NOMO-1 treated with dmso at 0.1 percent for 144 hours (cell line): ENCODE measurements around the gene LSAMP.
A peak's percentile ranks its signal among the peaks of the same experiment; 100 is the strongest.

Source experiments
- DNase-seq: peaks from one replicate; lab custom pipeline; 2025; ENCODE audit not compliant: unreplicated experiment; lab: John Stamatoyannopoulos, UW

Gene LSAMP

DNA sequence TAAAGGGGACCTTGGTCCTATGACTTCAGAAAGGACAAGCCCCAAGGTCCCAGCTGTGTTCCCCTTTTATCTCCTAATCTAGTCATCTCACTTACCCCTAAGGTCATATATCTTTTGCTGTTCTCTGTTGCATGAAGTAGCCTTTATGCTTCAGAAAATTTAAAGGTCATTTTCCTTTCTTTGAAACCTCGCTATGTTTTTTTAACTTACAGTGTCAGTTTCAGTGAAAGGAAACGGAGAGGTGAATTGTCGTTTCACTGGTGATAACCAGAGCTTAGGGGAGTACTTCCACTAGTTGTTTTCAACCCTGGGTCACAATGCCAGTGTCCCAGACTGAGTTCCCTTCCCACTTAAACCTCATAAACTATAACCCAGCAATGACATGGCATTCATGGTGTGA lies 464.6 kb downstream of the LSAMP start:
- DNase-seq: no peak

DNA sequence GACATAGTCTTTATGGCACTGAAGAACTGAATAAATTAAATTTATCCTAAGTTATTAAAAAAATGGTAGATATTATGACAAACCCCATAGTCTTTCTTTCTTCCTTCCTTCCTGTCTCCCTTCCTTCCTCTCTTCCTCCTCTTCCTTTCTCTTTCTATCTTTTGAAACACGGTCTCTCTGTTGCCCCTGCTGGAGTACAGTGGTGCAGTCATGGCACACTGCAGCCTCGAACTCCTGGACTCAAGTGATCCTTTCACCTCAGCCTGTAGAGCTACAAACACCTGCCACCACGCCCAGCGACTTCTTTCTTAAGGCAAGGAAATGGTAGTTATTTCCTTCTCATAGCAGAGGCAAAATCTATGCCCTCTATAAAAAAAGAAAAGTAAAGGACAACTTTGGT lies 467.4 kb downstream of the LSAMP start:
- DNase-seq: no peak

DNA sequence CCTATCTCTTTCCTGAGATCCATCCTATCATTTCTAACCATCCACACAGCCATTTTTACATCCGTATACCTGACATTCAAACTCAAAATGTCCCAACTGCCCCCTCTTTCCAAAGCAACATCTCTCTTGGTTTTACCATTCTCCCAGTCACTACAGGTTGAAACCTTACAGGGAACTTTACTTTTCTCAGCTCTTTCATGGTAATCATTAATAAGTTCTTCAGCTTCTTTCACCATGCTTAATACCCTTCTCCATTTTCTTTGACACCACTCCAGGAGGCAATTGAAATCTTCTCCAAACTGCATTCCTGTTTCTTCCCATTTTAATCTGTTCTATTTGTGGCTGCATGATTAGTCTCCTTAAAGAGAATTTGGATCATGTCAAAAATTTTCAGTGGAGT lies 469.5 kb downstream of the LSAMP start:
- DNase-seq: no peak

DNA sequence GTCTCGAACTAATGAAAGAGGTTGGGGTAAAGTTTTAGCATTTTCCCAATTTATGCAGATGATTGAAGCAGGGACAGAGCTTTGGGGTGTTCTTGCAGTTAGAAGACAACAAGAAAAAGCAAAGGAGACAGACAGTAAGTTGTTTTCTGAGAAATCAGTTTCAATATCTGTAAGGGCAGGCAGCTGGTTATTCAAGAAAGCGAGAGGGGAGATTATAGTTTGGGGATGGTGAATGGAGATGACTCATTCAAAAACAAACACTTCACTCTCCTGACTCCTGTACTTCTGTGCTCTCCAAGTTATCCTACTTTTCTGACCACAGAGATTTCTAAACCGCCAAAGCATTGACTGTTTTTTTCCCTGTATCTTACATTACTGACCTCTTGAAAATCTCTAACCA lies 469.9 kb downstream of the LSAMP start:
- DNase-seq: no peak

DNA sequence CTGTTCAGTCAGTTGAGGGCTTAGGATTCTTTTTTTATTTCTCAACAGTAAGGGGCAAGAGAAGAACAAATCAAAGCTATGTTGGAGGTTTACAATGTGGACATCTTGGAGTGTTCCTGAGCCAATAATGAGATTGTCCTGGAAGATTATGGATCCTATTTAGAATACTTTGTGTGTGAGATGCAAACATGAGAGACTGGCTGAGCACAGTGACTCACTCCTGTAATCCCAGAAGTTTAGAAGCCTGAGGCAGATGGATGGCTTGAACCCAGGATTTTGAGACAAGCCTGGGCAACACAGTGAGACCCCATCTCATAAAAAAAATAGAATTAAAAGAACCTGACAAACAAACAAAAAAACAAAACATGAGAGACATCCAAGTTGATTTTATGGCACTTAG lies 470.3 kb downstream of the LSAMP start:
- DNase-seq: no peak

DNA sequence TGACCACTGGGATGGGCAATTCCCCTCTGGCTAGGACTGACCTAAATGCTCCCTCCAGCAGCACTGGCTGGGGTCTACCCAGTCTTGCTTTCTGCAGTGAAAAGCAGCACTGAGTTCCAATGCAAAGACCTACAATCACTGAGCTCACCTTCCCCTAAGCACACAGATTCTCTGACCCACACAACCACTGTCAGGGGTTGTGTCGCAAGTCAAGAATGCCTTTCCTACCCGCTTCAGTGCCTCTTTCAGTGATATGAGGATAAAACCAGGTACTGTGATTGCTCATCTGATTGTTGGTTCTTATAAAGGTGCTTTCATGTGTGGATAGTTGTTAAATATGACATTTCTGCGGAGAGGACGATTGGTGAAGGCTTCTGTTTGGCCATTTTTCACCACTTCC lies 476.4 kb downstream of the LSAMP start:
- no peak for DNase-seq

DNA sequence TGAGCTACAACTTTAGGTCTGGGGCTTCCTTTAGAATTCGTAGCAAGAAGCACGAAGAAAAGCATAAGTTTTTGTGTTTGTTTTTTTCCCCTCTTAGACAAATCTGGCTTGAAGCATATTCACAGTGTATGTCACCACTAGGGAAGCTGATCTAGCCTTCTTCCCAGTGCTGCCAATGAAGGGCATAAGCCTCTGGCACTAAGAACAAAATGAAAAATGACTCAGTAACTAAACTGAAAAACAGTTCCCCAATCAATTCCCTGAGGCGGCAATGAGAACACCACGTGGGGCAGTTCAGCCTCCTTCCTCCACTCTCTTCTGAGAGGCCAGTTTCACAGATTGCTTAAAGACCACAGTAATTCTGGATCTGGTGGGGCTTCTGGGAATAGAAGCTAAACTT lies 483.9 kb downstream of the LSAMP start:
- no peak for DNase-seq

DNA sequence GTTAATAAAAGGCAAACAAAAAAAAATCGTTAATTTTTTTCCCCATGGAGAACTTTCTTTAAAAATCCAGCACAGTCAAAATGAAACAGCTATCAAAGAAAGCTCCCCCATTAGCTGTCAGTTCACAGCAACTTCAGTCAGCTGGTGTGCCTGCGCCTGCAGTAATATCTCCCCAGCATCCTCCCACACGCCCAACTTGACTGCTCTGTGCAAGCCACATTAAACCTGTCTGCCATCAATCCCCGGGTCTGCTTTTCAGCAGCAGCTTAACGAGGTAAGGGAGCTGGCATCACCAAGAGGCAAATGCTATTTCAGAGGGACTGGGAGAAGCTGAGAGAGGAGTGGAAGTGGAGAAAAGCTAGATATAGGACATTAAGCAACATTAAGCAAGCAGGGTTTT lies 484.5 kb downstream of the LSAMP start:
- DNase-seq: no peak

DNA sequence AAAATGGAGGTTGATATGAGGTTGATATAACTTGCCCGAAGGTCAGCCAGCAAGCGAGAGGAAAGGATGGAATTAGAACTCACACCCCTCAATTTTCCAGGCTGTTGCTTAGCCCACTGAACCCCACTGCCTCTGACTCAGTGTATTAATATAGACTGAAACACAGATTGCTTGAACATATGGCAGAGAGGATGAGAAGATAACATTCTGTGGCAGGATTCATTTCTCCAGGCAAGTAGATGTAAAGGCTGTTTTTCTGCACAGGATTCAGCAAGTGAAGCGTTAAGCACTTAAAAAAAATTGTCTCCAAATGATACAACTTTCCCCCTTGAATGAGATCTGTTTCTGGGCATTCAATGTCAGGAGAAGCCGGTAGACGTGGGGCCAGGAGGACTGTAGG lies 486.8 kb downstream of the LSAMP start:
- no peak for DNase-seq

DNA sequence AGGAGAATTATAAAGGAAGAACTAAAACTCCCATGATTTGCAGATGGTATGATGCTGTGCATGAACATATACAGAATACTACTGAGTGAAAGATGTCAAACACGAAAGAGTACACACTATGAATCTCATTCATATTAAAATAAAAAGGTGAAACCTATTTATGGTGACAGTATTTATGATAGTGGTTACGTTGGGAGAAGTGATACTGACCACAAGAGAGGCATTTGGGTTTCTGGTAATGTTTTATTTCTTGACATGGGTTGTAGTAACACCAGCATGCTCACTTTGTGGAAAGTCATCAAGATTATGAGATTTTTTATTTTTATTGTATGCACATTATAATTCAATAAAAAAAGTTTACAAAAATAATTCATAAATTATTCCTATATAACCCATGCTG lies 498.0 kb downstream of the LSAMP start:
- peak; percentile 9 for DNase-seq

DNA sequence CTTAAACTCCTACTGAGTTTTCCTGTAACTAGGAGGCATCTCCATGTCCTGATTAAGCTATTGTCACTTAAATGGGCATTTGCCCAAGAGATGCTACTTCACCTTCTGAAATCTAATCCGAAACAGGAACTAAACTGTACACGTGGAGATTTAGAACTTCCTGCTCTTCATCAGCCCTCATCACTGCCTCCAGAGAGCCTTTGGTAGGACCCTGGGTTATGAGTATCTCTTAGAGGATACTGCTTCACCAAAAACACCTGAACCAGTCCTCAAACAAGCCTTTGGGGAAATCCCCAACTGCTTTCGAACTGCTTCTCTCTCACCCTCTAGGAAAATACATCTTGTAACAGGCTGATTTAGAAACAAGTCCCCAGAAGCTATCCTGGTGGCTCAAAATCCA lies 501.7 kb downstream of the LSAMP start:
- no peak for DNase-seq

DNA sequence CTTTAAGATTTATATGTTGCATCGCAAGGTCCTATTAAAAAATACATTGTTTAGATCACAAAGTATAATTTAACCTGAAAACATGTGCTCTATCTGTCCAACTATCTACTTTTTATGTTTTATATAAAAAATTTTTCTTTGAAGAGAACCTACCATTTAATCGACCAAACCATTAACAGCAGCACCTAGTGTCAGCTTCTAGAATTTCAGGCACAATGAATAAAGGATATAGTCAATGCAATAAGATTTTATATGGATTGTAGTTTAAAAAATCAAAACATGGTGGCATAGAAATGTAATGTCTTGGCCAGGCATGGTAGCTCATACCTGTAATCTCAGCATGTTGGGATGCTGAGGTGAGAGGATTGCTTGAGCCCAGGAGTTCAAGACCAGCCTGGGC lies 508.2 kb downstream of the LSAMP start:
- DNase-seq: no peak

DNA sequence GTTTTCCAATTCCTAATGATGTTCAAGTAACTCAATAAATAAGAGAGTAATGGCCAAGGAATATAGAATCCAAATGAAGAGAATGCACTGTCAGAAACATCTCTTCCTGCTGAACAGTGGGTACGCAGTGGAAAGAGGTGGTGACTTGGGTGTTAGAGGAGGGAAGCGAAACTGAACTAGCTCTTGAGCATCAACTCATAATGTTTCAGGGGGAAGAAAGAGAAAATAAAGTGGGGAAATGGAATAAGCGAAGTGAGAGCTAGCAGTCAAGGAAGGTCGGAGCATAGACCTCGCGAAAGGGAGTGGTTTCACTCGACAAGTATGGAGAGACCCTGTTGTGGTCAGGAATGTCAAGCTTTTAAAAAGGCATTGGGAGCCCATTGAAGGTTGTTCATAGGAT lies 512.5 kb downstream of the LSAMP start:
- DNase-seq: peak; percentile 0

DNA sequence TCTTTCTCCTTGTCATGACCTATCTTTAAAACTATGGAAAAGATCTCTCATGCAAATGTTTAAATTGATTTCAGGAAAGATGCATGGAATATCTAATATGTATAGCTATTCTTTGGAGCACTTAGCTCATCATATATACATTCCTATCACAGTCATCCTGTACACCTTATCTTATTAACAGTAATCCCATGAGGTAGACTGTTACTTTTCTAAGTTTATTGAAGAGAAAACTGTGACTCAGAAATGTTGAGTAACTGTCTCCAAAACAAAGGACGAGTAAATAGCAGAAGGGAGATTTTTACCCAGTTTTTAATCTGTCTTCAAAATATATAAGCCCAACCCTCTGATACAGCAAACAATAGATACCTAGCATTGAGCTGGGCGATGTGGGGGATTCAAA lies 513.7 kb downstream of the LSAMP start:
- no peak for DNase-seq

DNA sequence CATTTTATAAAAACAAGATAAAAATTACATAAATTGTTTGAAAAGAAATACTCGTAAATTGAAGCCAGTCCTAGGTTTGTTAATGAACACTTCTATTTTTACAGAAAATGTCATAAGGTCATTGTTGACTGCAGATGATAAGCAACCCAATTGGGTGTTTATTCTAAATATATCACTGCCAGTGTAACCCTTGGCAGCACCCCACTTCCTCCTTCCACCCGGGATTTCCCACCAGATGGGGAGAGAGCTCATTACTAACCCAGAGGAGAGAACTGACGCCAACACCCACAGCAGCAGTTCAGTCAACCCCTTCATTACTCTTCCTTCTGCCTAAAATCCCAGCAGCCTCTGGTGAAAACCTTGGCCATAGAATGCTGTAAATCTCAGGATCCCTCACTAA lies 514.4 kb downstream of the LSAMP start:
- DNase-seq: no peak

DNA sequence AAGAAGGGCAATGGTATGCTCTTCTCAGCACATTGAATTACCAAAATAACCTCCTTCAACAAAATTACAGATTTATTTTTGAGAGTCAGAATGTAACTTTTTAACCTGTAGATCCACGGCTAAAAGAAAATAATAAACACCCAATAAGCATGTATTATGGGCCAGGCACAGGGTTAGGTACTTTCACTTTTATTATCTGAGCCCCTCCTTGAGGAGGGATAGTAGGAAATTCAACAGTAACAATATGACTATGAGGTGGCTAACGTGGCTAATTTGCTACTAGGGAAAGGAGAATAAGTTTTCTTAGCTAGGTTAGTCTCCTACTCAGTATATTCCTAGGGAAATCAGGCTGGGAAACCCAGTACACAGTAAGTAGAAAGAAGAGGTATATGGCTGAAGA lies 515.1 kb downstream of the LSAMP start:
- no peak for DNase-seq

DNA sequence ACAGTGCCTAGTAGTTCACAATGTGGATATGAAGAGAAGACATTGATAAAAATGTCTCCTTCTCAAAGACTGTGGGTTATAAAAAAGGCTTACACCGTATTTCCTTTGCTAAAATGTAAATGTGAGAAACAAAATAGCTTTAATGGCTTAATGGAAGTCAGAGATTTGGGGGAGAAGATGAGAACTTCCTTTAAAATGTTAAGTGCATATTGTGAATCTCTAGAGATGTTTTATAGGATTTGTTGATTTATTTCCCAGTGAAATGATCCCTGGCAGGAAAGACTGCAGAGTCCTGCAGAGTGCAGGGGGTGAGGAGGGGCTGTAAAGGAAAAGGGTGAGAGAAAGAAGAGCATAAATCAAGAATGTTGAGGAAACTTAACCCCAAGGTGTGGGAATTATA lies 516.9 kb downstream of the LSAMP start:
- DNase-seq: no peak

DNA sequence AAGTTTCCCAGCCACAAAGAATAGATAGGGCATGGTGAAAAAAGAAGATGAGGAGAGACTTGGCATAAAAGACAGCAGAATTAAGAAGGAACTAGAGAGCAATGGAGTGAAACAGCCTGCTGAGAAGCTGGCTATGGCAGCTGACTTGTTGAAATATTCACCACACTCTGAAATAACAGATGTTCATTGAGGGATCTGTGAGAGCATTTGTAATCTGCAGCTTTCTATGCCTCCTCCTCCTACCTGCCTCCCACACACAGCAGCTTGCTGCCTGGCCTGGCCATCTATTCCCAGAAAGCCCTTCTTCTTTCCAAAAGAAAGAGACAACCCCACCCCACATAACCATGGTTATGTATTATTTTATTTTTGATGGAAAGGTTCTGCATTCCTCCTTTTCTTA lies 518.1 kb downstream of the LSAMP start:
- DNase-seq: no peak

DNA sequence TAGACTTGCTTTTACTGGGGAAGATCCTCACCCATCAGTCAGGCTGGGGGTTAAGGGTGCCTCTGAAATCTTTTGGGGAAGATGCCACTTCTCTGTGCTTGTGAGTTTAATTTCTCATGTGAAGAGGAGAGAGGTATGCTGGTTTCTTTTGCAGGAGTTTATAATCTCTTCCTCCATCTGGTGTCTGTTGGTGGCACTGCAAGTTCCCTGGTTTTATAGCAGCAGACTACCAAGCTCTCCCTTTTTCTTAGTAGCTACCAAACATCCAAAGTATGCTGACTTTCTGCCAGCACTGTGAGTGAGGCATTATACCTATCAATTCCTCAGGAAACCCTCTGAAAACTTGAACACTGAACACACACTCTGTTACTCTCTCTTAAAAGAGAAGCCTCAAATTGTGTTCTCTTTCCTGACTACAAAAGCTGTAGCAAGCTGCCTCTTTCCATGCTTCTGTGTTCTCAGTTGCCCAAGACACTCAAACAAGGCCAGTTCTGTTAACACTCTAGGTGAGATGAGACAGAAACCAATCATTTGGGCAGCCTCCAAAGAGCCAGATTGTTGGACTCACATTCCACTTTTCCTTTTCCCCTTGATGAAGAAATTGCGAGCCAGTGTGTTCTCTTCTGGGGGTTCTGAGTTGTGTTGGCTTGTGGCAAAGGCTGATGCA lies 522.5 kb downstream of the LSAMP start:
- no peak for DNase-seq

DNA sequence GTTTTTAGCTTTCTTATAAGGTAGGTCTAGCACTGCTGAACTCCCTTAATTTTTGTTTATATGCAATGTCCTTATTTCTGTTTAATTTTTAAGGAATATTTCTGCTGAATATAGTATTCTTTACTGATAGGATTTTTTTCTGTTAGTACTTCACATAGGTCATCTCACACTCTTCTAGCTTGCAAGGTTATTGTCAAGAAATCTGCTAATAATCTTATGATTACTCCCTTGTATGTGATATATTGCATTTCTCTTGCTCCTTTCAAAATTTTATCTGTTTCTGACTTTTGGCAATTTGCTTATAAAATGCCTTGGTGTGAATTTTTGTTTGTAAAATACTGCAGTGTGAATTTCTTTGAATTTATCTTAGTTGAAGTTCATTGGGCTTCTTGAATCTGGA lies 523.6 kb downstream of the LSAMP start:
- DNase-seq: no peak

DNA sequence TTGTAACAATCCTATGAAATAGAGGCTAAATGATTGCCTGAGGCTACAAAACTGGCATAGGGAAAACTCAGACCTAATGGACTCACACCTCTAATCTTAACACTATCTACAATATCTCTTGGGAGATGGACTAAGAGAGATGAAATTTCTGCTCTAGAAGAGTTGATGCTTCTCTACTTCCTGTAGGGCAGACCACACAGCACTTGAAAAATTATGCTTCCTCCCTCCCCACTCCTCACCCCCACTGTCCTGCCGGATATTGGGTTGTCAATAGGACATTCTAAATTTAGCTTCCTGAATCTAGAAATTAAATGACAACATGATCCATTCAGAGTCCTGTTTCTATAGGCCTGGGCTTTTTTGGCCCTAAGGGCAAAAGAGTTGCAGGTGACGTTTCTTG lies 526.4 kb downstream of the LSAMP start:
- no peak for DNase-seq

DNA sequence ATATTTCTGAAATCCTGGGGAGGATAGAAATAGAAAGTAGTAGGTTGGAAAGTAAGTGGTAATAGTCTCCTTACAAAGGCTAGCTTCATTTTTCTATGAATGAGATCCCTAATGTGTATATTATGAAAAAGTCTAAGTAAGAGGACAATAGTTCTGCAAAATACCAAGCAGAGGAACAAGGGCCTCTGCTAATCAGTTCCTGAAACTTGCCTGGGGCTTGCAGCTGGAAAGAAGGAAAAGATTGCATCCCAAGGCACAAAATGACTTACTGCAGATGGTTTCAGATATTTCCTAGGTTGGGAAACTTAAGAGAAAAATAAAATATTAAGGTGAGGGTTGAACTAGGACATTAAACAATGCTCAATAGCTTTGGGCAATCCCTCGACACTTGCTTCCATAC lies 528.4 kb downstream of the LSAMP start:
- DNase-seq: no peak

DNA sequence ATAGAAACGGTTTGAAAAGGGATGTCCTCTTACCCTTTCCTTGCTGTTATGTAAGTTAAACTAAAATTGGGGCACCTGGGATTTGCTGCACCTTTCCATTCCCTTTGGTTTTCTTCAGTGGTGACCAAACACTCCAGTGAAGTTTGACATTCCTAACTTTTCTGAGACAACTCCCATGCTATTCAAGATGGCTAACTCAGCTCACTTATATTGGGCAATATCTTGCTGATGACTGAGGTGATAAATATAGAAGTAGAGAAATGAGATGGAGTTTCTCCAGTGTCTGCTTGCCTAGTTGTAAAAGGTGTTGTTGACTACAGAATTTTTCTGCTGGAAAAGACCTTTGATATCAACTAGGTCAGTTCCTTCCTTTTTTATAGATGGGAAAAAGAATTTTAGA lies 530.2 kb downstream of the LSAMP start:
- no peak for DNase-seq
